ENCODE data around the gene SPX.

SPX gene

DNA sequence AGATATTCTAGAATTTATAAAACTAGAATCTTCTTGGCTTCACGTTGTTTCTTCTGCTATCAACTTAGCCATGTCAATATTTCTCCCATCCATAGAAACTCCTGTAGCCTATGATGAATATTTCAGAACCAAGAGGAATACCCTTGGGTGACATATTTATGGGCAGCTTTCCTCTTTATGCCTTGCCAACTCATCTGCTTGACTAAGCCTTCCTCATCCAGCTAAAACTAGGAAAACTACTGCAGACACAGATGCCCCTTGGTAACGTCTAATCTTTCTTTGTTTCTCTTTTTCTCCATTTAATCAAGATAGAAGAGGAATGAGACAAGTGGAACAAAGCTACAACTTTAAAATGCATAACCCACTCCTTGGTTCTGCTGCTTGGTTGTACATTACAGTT lies 18.2 kb upstream of the SPX start:
- Histone ChIP-seq H3K27ac (ENCODE audit: low read depth, low read length) (no peak overlapping the region), H3K36me3 (ENCODE audit: control insufficient read depth, insufficient read depth, low read length) (no peaks in the 10 kb centered on the region), H3K56ac (ENCODE audit: low read length) (no peak overlapping the region), H3K18ac (ENCODE audit: low read length) (no peak overlapping the region), H3K4me1 (ENCODE audit: control insufficient read depth, low read depth, low read length) (no peaks in the 10 kb centered on the region), H3K23ac (ENCODE audit: low read length) (no peak overlapping the region), H4K5ac (ENCODE audit: low read length) (no peak overlapping the region), H3K27me3 (ENCODE audit: insufficient read depth, low read length, poor library complexity) (no peaks in the 10 kb centered on the region), H3K4ac (ENCODE audit: low read depth, low read length) (no peak overlapping the region), H2BK5ac (ENCODE audit: low read length) (no peak overlapping the region), H3K79me1 (ENCODE audit: low read length) (no peaks in the 10 kb centered on the region), H3K79me2 (ENCODE audit: control insufficient read depth, insufficient read depth, low read length) (peaks cover 19% of the 10 kb centered on the region), H2BK15ac (replicated peaks; ENCODE audit: low read depth) (no peak overlapping the region), H3K4me3 (ENCODE audit: low read length) (no peak overlapping the region), H2AK5ac (ENCODE audit: low read length) (no peak overlapping the region), H3K4me2 (ENCODE audit: low read length) (no peak overlapping the region), H2BK120ac (ENCODE audit: low read depth, low read length) (no peak overlapping the region), H4K8ac (ENCODE audit: low read depth, low read length) (no peak overlapping the region), H3K9ac (ENCODE audit: low read length) (no peak overlapping the region)
- no CpG with 5 or more reads among the region's 2 CpGs for WGBS (ENCODE audit: extremely low coverage, insufficient coverage, low lambda C conversion rate)
- DNase-seq, result no peak

DNA sequence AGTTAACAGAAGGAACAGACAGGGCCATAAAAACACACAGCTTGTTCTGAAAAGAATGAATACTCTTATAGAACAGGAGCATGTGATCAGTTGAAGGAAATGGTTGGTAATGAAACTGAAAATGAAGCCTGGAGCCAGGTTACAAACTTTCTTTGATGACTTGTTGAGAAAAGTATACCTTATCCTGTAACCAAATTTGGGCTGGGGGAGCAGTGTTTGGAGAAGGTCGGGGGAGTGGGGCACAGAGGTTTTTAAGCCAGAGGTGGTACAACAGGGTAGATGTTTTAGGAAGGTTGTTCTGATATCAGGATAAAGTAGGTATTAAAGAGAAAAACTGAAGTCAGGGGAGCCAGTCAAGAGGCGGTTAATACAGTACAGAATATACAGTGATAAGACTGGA lies 16.3 kb upstream of the SPX start:
- H2BK5ac ChIP-seq (ENCODE audit: low read length), result no peak overlapping the region
- no peaks in the 10 kb centered on the region for H3K27me3 ChIP-seq (ENCODE audit: insufficient read depth, low read length, poor library complexity)
- no peak overlapping the region for H4K8ac ChIP-seq (ENCODE audit: low read depth, low read length)
- H3K23ac ChIP-seq (ENCODE audit: low read length), result no peak overlapping the region
- no peak overlapping the region for H3K18ac ChIP-seq (ENCODE audit: low read length)
- H3K4me2 ChIP-seq (ENCODE audit: low read length), result no peak overlapping the region
- no peak overlapping the region for H3K56ac ChIP-seq (ENCODE audit: low read length)
- H3K79me1 ChIP-seq (ENCODE audit: low read length), result no peaks in the 10 kb centered on the region
- H2BK120ac ChIP-seq (ENCODE audit: low read depth, low read length), result no peak overlapping the region
- DNase-seq, result no peak
- no peak overlapping the region for H2AK5ac ChIP-seq (ENCODE audit: low read length)
- WGBS (ENCODE audit: extremely low coverage, insufficient coverage, low lambda C conversion rate), result no CpG with 5 or more reads among the region's 2 CpGs
- H3K4me1 ChIP-seq (ENCODE audit: control insufficient read depth, low read depth, low read length), result no peaks in the 10 kb centered on the region
- no peak overlapping the region for H3K4ac ChIP-seq (ENCODE audit: low read depth, low read length)
- H3K36me3 ChIP-seq (ENCODE audit: control insufficient read depth, insufficient read depth, low read length), result no peaks in the 10 kb centered on the region
- no peak overlapping the region for H3K9ac ChIP-seq (ENCODE audit: low read length)
- H3K79me2 ChIP-seq (ENCODE audit: control insufficient read depth, insufficient read depth, low read length), result peaks cover 3% of the 10 kb centered on the region
- H2BK15ac ChIP-seq (replicated peaks; ENCODE audit: low read depth), result no peak overlapping the region
- no peak overlapping the region for H3K27ac ChIP-seq (ENCODE audit: low read depth, low read length)
- H4K5ac ChIP-seq (ENCODE audit: low read length), result no peak overlapping the region
- no peak overlapping the region for H3K4me3 ChIP-seq (ENCODE audit: low read length)

- no peak overlapping the region for H4K5ac ChIP-seq (ENCODE audit: low read length)
- no peak overlapping the region for H3K56ac ChIP-seq (ENCODE audit: low read length)
- H3K27me3 ChIP-seq (ENCODE audit: insufficient read depth, low read length, poor library complexity), result no peaks in the 10 kb centered on the region
- H2BK5ac ChIP-seq (ENCODE audit: low read length), result no peak overlapping the region
- no peak overlapping the region for H3K27ac ChIP-seq (ENCODE audit: low read depth, low read length)
- H2AK5ac ChIP-seq (ENCODE audit: low read length), result no peak overlapping the region
- H3K79me1 ChIP-seq (ENCODE audit: low read length), result no peaks in the 10 kb centered on the region
- no peak overlapping the region for H3K4me2 ChIP-seq (ENCODE audit: low read length)
- no peak overlapping the region for H4K8ac ChIP-seq (ENCODE audit: low read depth, low read length)
- H3K36me3 ChIP-seq (ENCODE audit: control insufficient read depth, insufficient read depth, low read length), result no peaks in the 10 kb centered on the region
- no peak overlapping the region for H3K23ac ChIP-seq (ENCODE audit: low read length)
- H3K4me1 ChIP-seq (ENCODE audit: control insufficient read depth, low read depth, low read length), result no peaks in the 10 kb centered on the region
- DNase-seq, result no peak
- H3K9ac ChIP-seq (ENCODE audit: low read length), result no peak overlapping the region
- no peak overlapping the region for H2BK120ac ChIP-seq (ENCODE audit: low read depth, low read length)
- H3K79me2 ChIP-seq (ENCODE audit: control insufficient read depth, insufficient read depth, low read length), result no peaks in the 10 kb centered on the region
- H3K4me3 ChIP-seq (ENCODE audit: low read length), result no peak overlapping the region
- no peak overlapping the region for H3K18ac ChIP-seq (ENCODE audit: low read length)
- WGBS (ENCODE audit: extremely low coverage, insufficient coverage, low lambda C conversion rate), result no CpG with 5 or more reads among the region's 2 CpGs
- H2BK15ac ChIP-seq (replicated peaks; ENCODE audit: low read depth), result no peak overlapping the region
- no peak overlapping the region for H3K4ac ChIP-seq (ENCODE audit: low read depth, low read length)
Measured at GRCh38 chr12:21516281-21516680, 9.8 kb upstream of the SPX start.

- Histone ChIP-seq H3K4me1 (ENCODE audit: control insufficient read depth, low read depth, low read length) (no peaks in the 10 kb centered on the region), H3K56ac (ENCODE audit: low read length) (no peak overlapping the region), H4K8ac (ENCODE audit: low read depth, low read length) (no peak overlapping the region), H3K79me1 (ENCODE audit: low read length) (no peaks in the 10 kb centered on the region), H4K5ac (ENCODE audit: low read length) (no peak overlapping the region), H2BK5ac (ENCODE audit: low read length) (no peak overlapping the region), H3K9ac (ENCODE audit: low read length) (no peak overlapping the region), H3K18ac (ENCODE audit: low read length) (no peak overlapping the region), H3K27me3 (ENCODE audit: insufficient read depth, low read length, poor library complexity) (no peaks in the 10 kb centered on the region), H3K79me2 (ENCODE audit: control insufficient read depth, insufficient read depth, low read length) (no peaks in the 10 kb centered on the region), H3K4me2 (ENCODE audit: low read length) (no peak overlapping the region), H2BK120ac (ENCODE audit: low read depth, low read length) (no peak overlapping the region), H3K4ac (ENCODE audit: low read depth, low read length) (no peak overlapping the region), H2AK5ac (ENCODE audit: low read length) (no peak overlapping the region), H3K36me3 (ENCODE audit: control insufficient read depth, insufficient read depth, low read length) (no peaks in the 10 kb centered on the region), H3K4me3 (ENCODE audit: low read length) (no peak overlapping the region), H2BK15ac (replicated peaks; ENCODE audit: low read depth) (no peak overlapping the region), H3K27ac (ENCODE audit: low read depth, low read length) (no peak overlapping the region), H3K23ac (ENCODE audit: low read length) (no peak overlapping the region)
- whole genome bisulfite sequencing (ENCODE audit: extremely low coverage, insufficient coverage, low lambda C conversion rate), result no CpG with 5 or more reads among the region's 3 CpGs
- no peak for DNase-seq
Measured at GRCh38 chr12:21518451-21518850, 7.6 kb upstream of the SPX start.

GRCh38 chr12:21521541-21521940 lies 4.6 kb upstream of the SPX start:
- Histone ChIP-seq H3K27ac (ENCODE audit: low read depth, low read length) (no peak overlapping the region), H3K18ac (ENCODE audit: low read length) (no peak overlapping the region), H4K5ac (ENCODE audit: low read length) (no peak overlapping the region), H3K56ac (ENCODE audit: low read length) (no peak overlapping the region), H3K4ac (ENCODE audit: low read depth, low read length) (no peak overlapping the region), H2BK5ac (ENCODE audit: low read length) (no peak overlapping the region), H3K79me2 (ENCODE audit: control insufficient read depth, insufficient read depth, low read length) (no peaks in the 10 kb centered on the region), H2BK15ac (replicated peaks; ENCODE audit: low read depth) (no peak overlapping the region), H4K8ac (ENCODE audit: low read depth, low read length) (no peak overlapping the region), H3K27me3 (ENCODE audit: insufficient read depth, low read length, poor library complexity) (no peaks in the 10 kb centered on the region), H3K4me3 (ENCODE audit: low read length) (no peak overlapping the region), H2AK5ac (ENCODE audit: low read length) (no peak overlapping the region), H3K36me3 (ENCODE audit: control insufficient read depth, insufficient read depth, low read length) (no peaks in the 10 kb centered on the region), H3K9ac (ENCODE audit: low read length) (no peak overlapping the region), H3K79me1 (ENCODE audit: low read length) (no peaks in the 10 kb centered on the region), H3K4me1 (ENCODE audit: control insufficient read depth, low read depth, low read length) (no peaks in the 10 kb centered on the region), H2BK120ac (ENCODE audit: low read depth, low read length) (no peak overlapping the region), H3K4me2 (ENCODE audit: low read length) (no peak overlapping the region), H3K23ac (ENCODE audit: low read length) (no peak overlapping the region)
- WGBS (ENCODE audit: extremely low coverage, insufficient coverage, low lambda C conversion rate), result no CpG with 5 or more reads among the region's 1 CpG
- DNase-seq, result no peak

GRCh38 chr12:21523148-21523547 lies 2.9 kb upstream of the SPX start:
- Histone ChIP-seq H3K4ac (ENCODE audit: low read depth, low read length) (no peak overlapping the region), H3K36me3 (ENCODE audit: control insufficient read depth, insufficient read depth, low read length) (no peaks in the 10 kb centered on the region), H4K8ac (ENCODE audit: low read depth, low read length) (no peak overlapping the region), H3K27me3 (ENCODE audit: insufficient read depth, low read length, poor library complexity) (no peaks in the 10 kb centered on the region), H3K79me1 (ENCODE audit: low read length) (no peaks in the 10 kb centered on the region), H2BK120ac (ENCODE audit: low read depth, low read length) (no peak overlapping the region), H3K4me1 (ENCODE audit: control insufficient read depth, low read depth, low read length) (no peaks in the 10 kb centered on the region), H4K5ac (ENCODE audit: low read length) (no peak overlapping the region), H3K79me2 (ENCODE audit: control insufficient read depth, insufficient read depth, low read length) (no peaks in the 10 kb centered on the region), H2AK5ac (ENCODE audit: low read length) (no peak overlapping the region), H3K27ac (ENCODE audit: low read depth, low read length) (no peak overlapping the region), H3K4me2 (ENCODE audit: low read length) (no peak overlapping the region), H2BK5ac (ENCODE audit: low read length) (no peak overlapping the region), H2BK15ac (replicated peaks; ENCODE audit: low read depth) (no peak overlapping the region), H3K23ac (ENCODE audit: low read length) (no peak overlapping the region), H3K18ac (ENCODE audit: low read length) (no peak overlapping the region), H3K9ac (ENCODE audit: low read length) (no peak overlapping the region), H3K56ac (ENCODE audit: low read length) (no peak overlapping the region), H3K4me3 (ENCODE audit: low read length) (no peak overlapping the region)
- no peak for DNase-seq
